D721Med (cell line): ENCODE measurements around the gene LRIT1.
A peak's percentile ranks its signal among the peaks of the same experiment; 100 is the strongest.

Experiments used
- DNase-seq: peaks from one replicate; pipeline ENCODE4 v3.0.0; 2011; ENCODE audit warnings: low spot score; ENCODE audit not compliant: insufficient read length
- FAIRE-seq: peaks from 2 replicates; lab custom pipeline; 2011; peaks lifted over from hg19 to GRCh38; lab: Jason Lieb, UNC
- CTCF ChIP-seq: IDR thresholded peaks from 2 replicates; pipeline ENCODE4 v1.5.1; 2012; ENCODE audit warnings: mild to moderate bottlenecking, control low read depth; ENCODE audit not compliant: insufficient read depth; ENCODE audit errors: missing control alignments

The LRIT1 gene

GRCh38 chr10:84247496-84247895 is 6.2 kb upstream of the LRIT1 start:
- TF ChIP-seq CTCF: no peak
- no peak for FAIRE-seq
- DNase-seq: no peak

GRCh38 chr10:84244651-84245270 is 3.4 kb upstream of the LRIT1 start, which contains the start of gene RGR:
RGR (plus strand) TSS chr10:84245053; CDS start chr10:84245091, 38 bp downstream.
- no peak for TF ChIP-seq CTCF
- FAIRE-seq (no peak), DNase-seq (peak; percentile 71)

GRCh38 chr10:84243759-84244158 is 2.4 kb upstream of the LRIT1 start:
- FAIRE-seq (no peak), DNase-seq (no peak)
- TF ChIP-seq CTCF: no peak

- TF ChIP-seq CTCF: no peak
- FAIRE-seq (no peak), DNase-seq (no peak)
Measured at GRCh38 chr10:84238909-84239308, 2.4 kb downstream of the LRIT1 start.

- DNase-seq (no peak), FAIRE-seq (no peak)
- no peak for TF ChIP-seq CTCF
Measured at GRCh38 chr10:84237199-84238051, 3.9 kb downstream of the LRIT1 start.

GRCh38 chr10:84236807-84237198 is 4.5 kb downstream of the LRIT1 start:
- no peak for TF ChIP-seq CTCF
- no peak for FAIRE-seq
- no peak for DNase-seq

GRCh38 chr10:84235096-84235495 is 6.2 kb downstream of the LRIT1 start:
- DNase-seq: no peak
- FAIRE-seq: no peak
- TF ChIP-seq CTCF: no peak
